ENCODE data around the gene CAND1.
"Not testable (repeated sequence)": the region's sequence is repeated elsewhere in the genome, so short reads cannot be mapped to it uniquely, and the experiment has no call there.

CAND1 gene

GRCh38 chr12:67338426-67338825 lies 69.3 kb downstream of the CAND1 start:
- no peak for DNase-seq (ENCODE audit: extremely low read depth in 1 of 2, low read depth in 1 of 2)

GRCh38 chr12:67339530-67339929 lies 70.4 kb downstream of the CAND1 start:
- DNase-seq (ENCODE audit: extremely low read depth in 1 of 2, low read depth in 1 of 2) = no peak

GRCh38 chr12:67341086-67341485 lies 71.9 kb downstream of the CAND1 start:
- not testable (repeated sequence) for DNase-seq (ENCODE audit: extremely low read depth in 1 of 2, low read depth in 1 of 2)

- no peak for DNase-seq (ENCODE audit: extremely low read depth in 1 of 2, low read depth in 1 of 2)
These were observed 76.0 kb downstream of the CAND1 start for GRCh38 chr12:67344979-67345710.

- no peak for DNase-seq (ENCODE audit: extremely low read depth in 1 of 2, low read depth in 1 of 2)
These were observed 79.5 kb downstream of the CAND1 start for GRCh38 chr12:67348683-67349082.

GRCh38 chr12:67352682-67353081 lies 83.5 kb downstream of the CAND1 start:
- no peak for DNase-seq (ENCODE audit: extremely low read depth in 1 of 2, low read depth in 1 of 2)

- DNase-seq (ENCODE audit: extremely low read depth in 1 of 2, low read depth in 1 of 2) = no peak
These were observed 85.2 kb downstream of the CAND1 start for GRCh38 chr12:67354322-67354721.

GRCh38 chr12:67354966-67355365 lies 85.8 kb downstream of the CAND1 start:
- DNase-seq (ENCODE audit: extremely low read depth in 1 of 2, low read depth in 1 of 2) = no peak

- no peak for DNase-seq (ENCODE audit: extremely low read depth in 1 of 2, low read depth in 1 of 2)
These were observed 86.5 kb downstream of the CAND1 start for GRCh38 chr12:67355428-67356379.

GRCh38 chr12:67356380-67356774 lies 87.2 kb downstream of the CAND1 start:
- DNase-seq (ENCODE audit: extremely low read depth in 1 of 2, low read depth in 1 of 2) = no peak

- no peak for DNase-seq (ENCODE audit: extremely low read depth in 1 of 2, low read depth in 1 of 2)
These were observed 88.4 kb downstream of the CAND1 start for GRCh38 chr12:67357376-67358125.

GRCh38 chr12:67358781-67359338 lies 89.7 kb downstream of the CAND1 start:
- DNase-seq (ENCODE audit: extremely low read depth in 1 of 2, low read depth in 1 of 2) = no peak

GRCh38 chr12:67362526-67362925 lies 93.4 kb downstream of the CAND1 start:
- no peak for DNase-seq (ENCODE audit: extremely low read depth in 1 of 2, low read depth in 1 of 2)

- no peak for DNase-seq (ENCODE audit: extremely low read depth in 1 of 2, low read depth in 1 of 2)
These were observed 95.1 kb downstream of the CAND1 start for GRCh38 chr12:67364228-67364627.

- no peak for DNase-seq (ENCODE audit: extremely low read depth in 1 of 2, low read depth in 1 of 2)
These were observed 96.0 kb downstream of the CAND1 start for GRCh38 chr12:67365131-67365530.

GRCh38 chr12:67367843-67368242 lies 98.7 kb downstream of the CAND1 start:
- DNase-seq (ENCODE audit: extremely low read depth in 1 of 2, low read depth in 1 of 2) = no peak

Measured in stimulated activated CD8-positive, alpha-beta memory T cell treated with anti-CD3 and anti-CD28 coated beads, Interleukin-7, amount 100 ng/mL, for 48 hours (primary cell).